ENCODE measurements around the gene ZYX. TPM values are rescaled to one million over a fixed set of nuclear protein-coding genes. Genes with fewer than 3 reads are reported as not detected.
"Not testable (repeated sequence)": the region's sequence is repeated elsewhere in the genome, so short reads cannot be mapped to it uniquely, and the experiment has no call there.

Gene ZYX
- total and polyA plus RNA-seq, 9 donors = 44.2 to 282 (median 167) TPM

DNA sequence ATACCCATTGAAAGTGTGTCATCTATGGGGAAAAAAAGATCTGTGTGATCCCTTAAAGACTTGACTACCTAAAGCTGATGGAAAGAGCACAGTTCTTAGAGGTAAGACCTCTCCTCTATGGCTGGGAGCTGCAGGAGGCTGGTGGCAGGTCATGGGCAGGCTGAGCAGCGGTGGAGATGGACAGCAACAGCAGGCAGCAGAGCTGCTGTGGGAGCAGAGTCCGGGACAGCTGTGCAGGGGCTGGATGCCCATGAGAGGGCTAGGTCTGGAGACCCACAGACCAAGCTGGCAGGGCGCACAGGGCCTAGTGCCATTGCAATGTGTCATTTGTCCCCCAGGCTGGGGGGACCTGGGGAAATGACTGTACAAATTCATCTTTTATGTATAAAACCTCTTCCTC lies 40.9 kb downstream of the ZYX start:
- Histone ChIP-seq H3K27me3 (no peaks in the 10 kb centered on the region), H3K9me3 (no peaks in the 10 kb centered on the region), H3K27ac (no peak overlapping the region), H3K4me1 (ENCODE audit: insufficient read depth) (no peaks in the 10 kb centered on the region), H3K36me3 (no peaks in the 10 kb centered on the region), H3K4me3 (no peak overlapping the region)
- DNase-seq = no peak
- TF ChIP-seq POLR2A (IDR thresholded peaks at IDR 0.05) (no peak), EP300 (IDR thresholded peaks at IDR 0.05) (no peak)
- TF ChIP-seq, protein P1, sequence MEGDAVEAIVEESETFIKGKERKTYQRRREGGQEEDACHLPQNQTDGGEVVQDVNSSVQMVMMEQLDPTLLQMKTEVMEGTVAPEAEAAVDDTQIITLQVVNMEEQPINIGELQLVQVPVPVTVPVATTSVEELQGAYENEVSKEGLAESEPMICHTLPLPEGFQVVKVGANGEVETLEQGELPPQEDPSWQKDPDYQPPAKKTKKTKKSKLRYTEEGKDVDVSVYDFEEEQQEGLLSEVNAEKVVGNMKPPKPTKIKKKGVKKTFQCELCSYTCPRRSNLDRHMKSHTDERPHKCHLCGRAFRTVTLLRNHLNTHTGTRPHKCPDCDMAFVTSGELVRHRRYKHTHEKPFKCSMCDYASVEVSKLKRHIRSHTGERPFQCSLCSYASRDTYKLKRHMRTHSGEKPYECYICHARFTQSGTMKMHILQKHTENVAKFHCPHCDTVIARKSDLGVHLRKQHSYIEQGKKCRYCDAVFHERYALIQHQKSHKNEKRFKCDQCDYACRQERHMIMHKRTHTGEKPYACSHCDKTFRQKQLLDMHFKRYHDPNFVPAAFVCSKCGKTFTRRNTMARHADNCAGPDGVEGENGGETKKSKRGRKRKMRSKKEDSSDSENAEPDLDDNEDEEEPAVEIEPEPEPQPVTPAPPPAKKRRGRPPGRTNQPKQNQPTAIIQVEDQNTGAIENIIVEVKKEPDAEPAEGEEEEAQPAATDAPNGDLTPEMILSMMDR (IDR thresholded peaks at IDR 0.05) = no peak
- intact Hi-C loops (cut with DNase I) = no loop called here
- WGBS, 3 donors = 83 to 97% (median 94%) methylated on average over 3 of the region's 3 CpGs

DNA sequence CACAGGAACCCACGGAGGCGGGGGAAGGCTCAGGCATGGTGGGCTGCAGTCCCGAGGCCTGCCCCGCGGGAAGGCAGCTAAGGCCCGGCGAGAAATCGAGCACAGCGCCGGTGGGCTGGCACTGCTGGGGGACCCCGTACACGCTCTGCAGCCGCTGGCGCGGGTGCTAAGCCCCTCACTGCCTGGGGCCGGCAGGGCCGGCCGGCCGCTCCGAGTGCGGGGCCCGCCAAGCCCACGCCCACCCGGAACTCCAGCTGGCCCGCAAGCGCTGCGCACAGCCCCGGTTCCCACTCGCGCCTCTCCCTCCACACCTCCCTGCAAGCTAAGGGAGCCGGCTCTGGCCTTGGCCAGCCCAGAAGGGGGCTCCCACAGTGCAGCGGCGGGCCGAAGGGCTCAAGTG lies 43.3 kb downstream of the ZYX start:
- H3K4me1 ChIP-seq (ENCODE audit: insufficient read depth); H3K36me3 ChIP-seq; H3K9me3 ChIP-seq; DNase-seq; H3K4me3 ChIP-seq; H3K27me3 ChIP-seq; H3K27ac ChIP-seq; intact Hi-C loops (cut with DNase I): not testable (repeated sequence)
- WGBS, 3 donors = 95 to 99% (median 97%) methylated on average over 33 to 34 of the region's 34 CpGs

DNA sequence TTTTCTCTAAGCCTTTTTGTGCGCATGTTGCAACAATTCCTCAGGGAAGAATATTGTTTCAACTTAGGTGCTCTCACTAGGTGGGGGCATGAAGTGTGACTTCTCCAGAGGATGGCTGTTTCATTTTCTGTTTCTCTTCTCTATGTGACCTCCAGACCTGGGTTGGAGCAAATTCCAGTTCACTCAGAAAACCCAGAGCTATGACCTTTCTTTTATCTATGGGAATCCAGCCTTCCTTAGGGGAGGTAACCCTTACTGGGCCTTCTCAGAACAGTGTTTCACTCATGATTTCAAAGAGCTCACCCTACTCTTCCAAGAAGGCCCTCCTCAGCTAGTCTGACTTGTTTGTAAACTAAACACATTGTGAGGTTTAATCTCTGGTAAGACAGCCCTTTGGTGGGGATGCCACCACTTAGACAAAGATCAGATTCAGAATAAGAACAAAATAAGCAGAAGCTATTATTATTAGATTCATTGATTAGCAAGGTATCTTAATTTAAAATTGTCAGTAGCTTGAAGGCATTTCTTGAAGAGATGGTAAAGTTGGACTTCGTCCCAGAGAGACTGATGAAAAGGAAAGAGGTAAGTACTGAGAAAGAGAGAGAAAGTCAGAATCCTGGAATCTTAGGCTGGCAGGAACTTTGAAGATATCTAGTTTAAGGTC lies 45.5 kb downstream of the ZYX start:
- intact Hi-C loops (cut with DNase I) = no loop called here
- no peak overlapping the region for H3K4me3 ChIP-seq
- no peaks in the 10 kb centered on the region for H3K4me1 ChIP-seq (ENCODE audit: insufficient read depth)

DNA sequence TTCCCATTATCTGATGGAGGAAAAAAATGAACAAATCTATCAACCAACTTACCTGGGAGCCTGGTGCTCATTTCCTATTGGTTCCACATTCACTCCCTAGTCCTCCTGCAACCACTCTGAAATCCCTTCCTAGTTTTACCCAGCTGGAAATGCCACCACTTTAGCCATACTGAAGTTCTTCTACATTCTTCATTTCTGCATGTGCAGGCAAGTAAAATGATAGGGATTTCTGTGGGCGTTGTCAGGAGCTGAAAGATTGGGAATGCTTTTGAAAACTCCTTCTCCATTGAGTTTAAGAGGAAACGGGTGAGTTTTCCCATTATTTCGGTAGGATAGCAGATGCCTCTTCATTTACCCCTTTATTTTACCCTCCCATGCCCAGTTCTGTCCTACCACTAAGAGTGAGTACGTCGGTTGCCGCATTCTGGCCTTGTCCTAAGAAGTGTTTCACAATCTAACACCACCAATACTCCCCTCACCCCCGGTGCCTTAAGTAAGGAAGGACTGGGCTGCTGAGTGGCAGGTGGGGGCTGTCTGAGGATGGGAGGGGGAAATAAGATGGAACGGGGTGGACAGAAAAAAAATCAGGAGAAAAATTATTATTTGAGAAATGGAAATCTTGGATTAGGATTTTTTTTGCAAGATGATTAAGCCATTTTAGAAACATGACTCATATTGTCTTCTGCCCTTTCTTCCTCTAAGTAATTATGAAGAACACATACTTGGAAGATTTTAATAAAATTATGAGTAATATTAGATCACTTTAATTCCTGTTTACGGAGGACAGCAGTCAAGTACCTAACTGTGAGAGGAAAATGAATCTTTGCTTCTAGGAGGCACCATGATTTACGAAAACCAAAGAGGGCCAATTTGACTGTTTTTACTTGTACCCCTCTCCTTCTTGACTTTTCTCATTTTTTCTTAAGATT lies 48.9 kb downstream of the ZYX start:
- intact Hi-C loops (cut with DNase I) = no loop called here
- H3K36me3 ChIP-seq = no peaks in the 10 kb centered on the region
- H3K27ac ChIP-seq = no peak overlapping the region
- no peaks in the 10 kb centered on the region for H3K9me3 ChIP-seq
- no peak overlapping the region for H3K4me3 ChIP-seq
- no peaks in the 10 kb centered on the region for H3K27me3 ChIP-seq
- WGBS, 3 donors = 71% methylated on average over 10 of the region's 10 CpGs
- TF ChIP-seq EP300 (IDR thresholded peaks at IDR 0.05) (no peak), POLR2A (IDR thresholded peaks at IDR 0.05) (no peak)
- TF ChIP-seq, protein P1 (IDR thresholded peaks at IDR 0.05) = no peak
- no peak for DNase-seq
- H3K4me1 ChIP-seq (ENCODE audit: insufficient read depth) = no peaks in the 10 kb centered on the region

More for the DNA sequence above, 45.5 kb downstream of the ZYX start:
- H3K36me3 ChIP-seq = no peaks in the 10 kb centered on the region
- 91 to 96% (median 94%) methylated on average over 2 of the region's 2 CpGs for WGBS, 3 donors
- no peak overlapping the region for H3K27ac ChIP-seq
- H3K27me3 ChIP-seq = no peaks in the 10 kb centered on the region
- no peaks in the 10 kb centered on the region for H3K9me3 ChIP-seq
- DNase-seq = no peak
- TF ChIP-seq POLR2A (IDR thresholded peaks at IDR 0.05) = no peak
- TF ChIP-seq, protein P1 (IDR thresholded peaks at IDR 0.05) = no peak
- no peak for TF ChIP-seq EP300 (IDR thresholded peaks at IDR 0.05)

DNA sequence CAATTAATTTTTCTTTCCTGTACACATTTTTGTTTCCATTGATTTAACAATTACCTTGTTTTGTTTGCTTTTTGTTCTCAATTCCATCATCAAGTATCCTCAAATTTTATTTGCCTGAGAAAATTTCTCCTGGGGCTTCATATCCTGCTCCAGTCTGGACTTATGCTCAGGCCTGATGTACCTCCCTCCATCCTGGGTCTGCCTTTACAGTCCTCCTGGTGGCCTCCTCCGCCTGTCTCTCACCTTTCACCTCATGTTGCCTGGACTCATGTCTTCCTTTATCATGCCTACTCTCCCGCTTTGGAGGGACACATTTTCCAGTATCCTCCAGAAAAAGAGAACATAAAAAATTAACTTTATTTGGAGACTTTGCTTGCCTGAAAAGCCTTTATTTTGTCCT lies 50.0 kb downstream of the ZYX start:
- no peaks in the 10 kb centered on the region for H3K9me3 ChIP-seq
- intact Hi-C loops (cut with DNase I) = no loop called here
- H3K36me3 ChIP-seq = no peaks in the 10 kb centered on the region
- H3K4me3 ChIP-seq = no peak overlapping the region
- no peak overlapping the region for H3K27ac ChIP-seq
- TF ChIP-seq, protein P1 (IDR thresholded peaks at IDR 0.05) = no peak
- TF ChIP-seq EP300 (IDR thresholded peaks at IDR 0.05) (no peak), POLR2A (IDR thresholded peaks at IDR 0.05) (no peak)
- no peak for DNase-seq
- H3K4me1 ChIP-seq (ENCODE audit: insufficient read depth) = no peaks in the 10 kb centered on the region
- whole genome bisulfite sequencing, 3 donors = 40 to 82% (median 67%) methylated on average over 2 of the region's 2 CpGs
- no peaks in the 10 kb centered on the region for H3K27me3 ChIP-seq
